AML-193 (cell line): ENCODE results near the gene SLC25A14.
"Not testable (repeated sequence)": the region's sequence is repeated elsewhere in the genome, so short reads cannot be mapped to it uniquely, and the experiment has no call there.

Source experiments
- DNase-seq, 2 experiments: peaks; one replicate each; lab custom pipeline; 2025; lab: John Stamatoyannopoulos, UW

Gene SLC25A14, protein sequence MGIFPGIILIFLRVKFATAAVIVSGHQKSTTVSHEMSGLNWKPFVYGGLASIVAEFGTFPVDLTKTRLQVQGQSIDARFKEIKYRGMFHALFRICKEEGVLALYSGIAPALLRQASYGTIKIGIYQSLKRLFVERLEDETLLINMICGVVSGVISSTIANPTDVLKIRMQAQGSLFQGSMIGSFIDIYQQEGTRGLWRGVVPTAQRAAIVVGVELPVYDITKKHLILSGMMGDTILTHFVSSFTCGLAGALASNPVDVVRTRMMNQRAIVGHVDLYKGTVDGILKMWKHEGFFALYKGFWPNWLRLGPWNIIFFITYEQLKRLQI

DNA sequence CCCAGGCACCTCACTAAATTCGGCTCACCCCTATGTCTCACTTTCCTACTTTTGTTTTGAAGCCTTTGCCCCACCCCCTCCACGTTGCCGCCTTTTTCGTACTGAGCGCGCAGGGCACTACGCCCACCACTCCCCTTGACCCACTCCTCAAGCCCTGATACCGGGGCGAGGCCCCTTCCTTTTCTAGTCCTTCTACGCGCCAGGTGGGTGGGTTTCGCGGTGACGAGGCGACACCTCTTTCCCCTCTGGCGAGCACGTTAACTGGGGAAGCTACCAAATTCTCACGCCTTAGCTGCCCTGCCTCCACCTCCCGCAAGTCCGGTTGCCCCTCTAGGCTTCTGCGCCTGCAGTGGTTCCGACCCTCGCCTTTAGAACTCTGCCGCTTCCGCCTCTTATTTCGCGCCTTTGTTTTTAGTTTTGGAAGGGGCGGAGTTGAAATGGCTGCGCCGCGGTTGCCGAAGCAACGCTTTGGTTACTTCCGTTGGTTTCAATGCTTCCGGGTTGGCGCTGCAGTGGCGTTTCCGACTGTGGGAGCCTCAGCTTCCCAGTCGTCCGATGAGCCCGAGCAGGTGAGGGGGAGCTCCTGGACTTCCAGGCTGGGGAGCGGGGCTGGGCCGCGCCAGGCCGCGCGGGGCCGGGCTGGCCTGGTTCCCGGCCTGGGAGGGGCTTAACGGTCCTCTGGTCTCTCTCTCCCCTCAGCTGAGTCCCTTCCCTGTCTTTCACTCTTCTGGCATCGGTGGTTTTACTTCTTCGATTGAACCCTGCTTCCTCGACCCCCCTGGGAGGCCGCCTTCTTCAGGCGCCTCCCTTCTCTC lies at the start of gene SLC25A14:
Gene SLC25A14 (plus strand): TSS at position 512 of the 815 bp plus-strand sequence. CDS start 360 bp downstream, outside the sequence.
- peak; percentile 43 to 54 for DNase-seq

DNA sequence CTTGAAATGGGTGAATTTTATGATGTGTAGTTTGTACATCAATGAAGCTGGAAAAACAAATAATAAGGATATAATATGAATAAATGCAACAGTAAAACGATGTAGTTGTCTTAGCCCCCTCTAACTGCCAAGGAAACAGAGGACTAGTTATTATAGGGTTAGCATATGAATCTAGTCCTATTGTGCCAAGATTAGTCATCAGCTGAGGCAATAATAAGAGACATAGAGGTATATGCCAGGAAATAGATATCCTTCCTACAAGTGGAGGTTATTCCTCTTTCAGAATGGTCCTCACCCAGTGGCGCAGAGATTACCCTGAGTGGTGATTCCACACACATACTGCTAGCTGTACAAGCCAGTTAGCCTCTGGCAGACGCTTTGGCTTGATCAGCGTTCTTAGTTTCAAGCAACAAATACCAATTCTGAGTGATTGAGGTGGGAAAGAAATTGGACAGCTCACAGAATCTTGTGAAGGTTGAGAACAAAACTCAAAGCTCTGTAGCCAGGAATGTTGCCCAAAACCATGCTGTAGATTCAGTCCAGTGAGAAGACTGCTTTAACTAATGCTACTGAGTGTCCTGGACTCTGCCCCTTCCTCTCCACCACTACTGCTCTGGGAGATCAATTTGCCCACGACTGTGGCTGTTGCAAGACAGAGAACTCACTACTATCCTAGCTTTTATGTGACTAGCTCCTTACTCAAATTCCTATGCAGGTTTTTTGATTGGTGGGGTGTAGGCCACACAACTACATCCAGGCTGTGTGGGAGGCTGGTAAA lies 44.0 kb upstream of the SLC25A14 start:
- DNase-seq, result no peak

- DNase-seq, result no peak
Measured at GRCh38 chrX:130296297-130296678, 43.4 kb upstream of the SLC25A14 start.

DNA sequence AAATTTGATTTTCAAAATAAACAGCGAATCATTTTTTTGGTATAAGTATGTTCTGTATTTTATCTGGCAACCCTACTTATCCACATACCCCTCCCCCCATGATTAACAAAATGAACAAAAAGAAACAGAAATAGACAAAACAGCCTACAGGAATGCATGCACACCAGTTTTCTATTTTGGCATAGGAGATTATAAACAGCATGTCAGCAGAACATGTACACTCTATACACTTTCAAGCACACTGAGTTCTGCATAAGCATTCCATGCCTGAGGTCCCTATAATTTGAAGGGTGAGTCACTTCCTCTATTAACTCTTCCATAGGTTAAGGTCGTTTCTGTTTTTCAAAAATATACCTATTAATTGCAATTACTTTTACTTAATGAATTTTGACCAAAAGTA lies 43.0 kb upstream of the SLC25A14 start:
- no peak for DNase-seq

GRCh38 chrX:130299279-130300009 lies 40.3 kb upstream of the SLC25A14 start:
- no peak for DNase-seq

- no peak for DNase-seq
Measured at GRCh38 chrX:130300010-130300282, 39.8 kb upstream of the SLC25A14 start.

DNA sequence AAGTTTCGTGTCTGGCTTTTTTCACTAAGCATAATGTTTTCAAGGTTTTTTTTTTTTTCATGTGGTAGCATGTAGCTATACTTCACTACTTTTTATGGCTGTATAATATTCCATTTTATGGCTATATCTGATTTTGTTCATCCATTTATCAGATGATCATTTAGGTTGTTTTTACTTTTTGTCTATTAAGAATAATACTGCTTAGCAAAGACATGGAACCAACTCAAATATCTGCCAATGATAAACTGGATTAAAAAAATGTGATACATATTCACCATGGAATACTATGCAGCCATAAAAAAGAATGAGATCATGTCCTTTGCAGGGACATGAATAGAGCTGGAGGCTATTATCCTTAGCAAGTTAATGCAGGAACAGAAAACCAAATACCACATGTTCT lies 38.3 kb upstream of the SLC25A14 start:
- DNase-seq, result no peak

GRCh38 chrX:130301977-130302376 lies 37.7 kb upstream of the SLC25A14 start:
- DNase-seq, result no peak

DNA sequence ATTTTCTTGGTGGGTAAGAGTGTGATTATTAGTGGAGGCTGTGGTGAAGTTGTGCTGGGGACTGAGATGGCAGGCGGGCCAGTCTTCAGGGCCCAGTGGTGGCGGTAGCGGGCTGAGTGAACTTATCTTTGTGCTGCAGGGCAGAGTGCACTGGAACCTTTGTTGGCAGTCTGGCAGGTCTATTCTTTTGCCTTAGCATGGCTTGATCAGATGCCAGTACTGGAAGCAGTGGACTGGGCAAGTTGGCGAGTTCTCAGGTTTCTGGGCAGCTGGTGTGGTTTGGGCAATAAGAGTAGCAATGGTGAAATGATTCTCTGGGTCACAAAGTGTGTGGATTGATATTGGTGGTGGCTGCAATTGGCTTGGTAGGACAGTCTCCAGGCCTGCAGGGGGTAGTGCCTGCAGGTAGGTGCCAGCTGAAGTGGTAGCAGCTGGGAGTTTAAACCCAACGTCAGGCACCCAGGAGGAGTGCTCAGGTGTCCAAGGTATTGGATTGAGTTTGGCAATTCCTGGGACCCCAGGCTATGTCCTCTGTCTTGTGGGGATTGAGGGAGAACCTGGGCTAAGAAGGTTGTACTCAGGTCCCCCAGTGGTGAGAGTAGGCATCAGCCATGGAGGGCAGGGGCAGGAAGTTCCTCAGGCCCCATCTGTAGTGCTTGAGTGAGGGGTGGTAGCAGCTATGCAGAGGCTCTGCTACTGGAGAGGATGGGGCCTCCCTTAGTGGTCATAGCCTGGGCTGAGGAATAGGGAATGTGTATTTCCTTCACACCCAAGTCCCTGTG lies 34.9 kb upstream of the SLC25A14 start:
- DNase-seq, result no peak

DNA sequence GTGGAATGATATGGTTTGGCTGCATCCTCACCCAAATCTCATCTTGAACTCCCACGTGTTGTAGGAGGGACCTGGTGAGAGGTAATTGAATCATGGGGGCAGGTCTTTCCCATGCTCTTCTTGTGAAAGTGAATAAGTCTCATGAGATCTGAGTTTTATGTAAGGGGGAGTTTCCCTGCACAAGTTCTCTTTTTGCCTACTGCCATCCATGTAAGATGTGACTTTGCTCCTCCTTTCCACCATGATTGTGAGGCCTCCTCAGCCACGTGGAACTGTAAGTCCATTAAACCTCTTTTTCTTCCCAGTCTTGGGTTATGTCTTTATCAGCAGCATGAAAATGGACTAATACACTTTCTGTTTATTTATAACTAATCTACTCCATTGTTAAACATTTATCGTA lies 19.8 kb upstream of the SLC25A14 start:
- DNase-seq, result not testable (repeated sequence)

DNA sequence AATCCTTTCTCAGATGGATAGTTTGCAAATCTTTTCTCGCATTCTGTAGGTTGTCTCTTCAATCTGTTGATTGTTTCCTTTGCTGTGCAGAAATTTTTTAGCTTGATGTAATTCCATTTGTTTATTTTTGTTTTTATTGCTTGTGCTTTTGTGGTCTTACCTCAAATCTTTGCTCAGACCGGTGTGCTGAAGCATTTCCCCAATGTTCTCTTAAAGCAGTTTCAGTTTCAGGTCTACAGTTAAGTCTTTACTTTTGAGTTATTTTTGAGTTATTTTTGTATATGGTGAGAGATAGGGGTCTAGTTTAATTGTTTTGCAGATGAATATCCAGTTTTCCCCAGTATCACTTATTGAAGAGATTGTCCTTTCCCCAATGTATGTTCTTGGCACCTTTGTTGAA lies 18.2 kb upstream of the SLC25A14 start:
- no peak for DNase-seq

- no peak for DNase-seq
Measured at GRCh38 chrX:130330146-130330545, 9.6 kb upstream of the SLC25A14 start.

DNA sequence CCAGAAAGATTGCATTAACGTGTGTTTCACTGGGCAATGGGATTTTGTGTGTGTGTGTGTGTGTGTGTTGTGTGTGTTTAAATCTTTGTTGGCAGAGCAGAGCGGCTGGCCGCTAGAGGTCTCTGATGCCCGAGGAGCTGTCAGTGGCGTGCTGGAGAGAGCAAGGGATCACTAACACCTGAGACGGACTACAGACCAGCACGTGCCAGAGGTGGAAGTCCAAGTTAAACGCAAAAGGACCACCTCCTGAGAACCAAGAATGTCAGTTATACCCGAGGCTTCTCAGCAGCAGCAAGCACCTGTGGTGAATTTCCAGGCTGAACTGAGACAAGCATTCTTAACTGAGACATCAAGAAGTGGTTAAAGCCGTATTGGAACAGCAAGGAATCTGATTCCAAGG lies 9.0 kb upstream of the SLC25A14 start:
- DNase-seq, result peak in 1 of 2 experiments; percentile 16

DNA sequence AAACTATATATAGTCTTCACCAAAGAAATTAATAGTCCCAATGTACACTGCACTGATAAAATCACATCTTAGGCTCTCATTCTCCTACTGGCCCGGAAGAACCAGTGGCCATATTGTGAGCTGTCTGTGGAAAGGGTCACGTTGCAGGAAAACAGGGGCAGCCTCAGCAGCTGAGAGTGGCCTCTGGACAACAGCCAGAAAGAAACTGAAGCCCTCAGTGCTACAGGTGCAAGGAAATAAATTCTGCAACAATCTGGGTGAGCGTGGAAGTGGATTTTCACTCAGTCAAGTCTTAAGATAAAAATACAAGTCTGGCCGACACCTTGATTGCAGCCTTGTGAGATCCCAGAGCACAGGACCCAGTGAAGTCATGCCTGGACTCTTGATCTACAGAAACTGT lies 3.2 kb upstream of the SLC25A14 start:
- DNase-seq, result no peak

GRCh38 chrX:130338869-130339268 lies 850 bp upstream of the SLC25A14 start:
- not testable (repeated sequence) for DNase-seq

DNA sequence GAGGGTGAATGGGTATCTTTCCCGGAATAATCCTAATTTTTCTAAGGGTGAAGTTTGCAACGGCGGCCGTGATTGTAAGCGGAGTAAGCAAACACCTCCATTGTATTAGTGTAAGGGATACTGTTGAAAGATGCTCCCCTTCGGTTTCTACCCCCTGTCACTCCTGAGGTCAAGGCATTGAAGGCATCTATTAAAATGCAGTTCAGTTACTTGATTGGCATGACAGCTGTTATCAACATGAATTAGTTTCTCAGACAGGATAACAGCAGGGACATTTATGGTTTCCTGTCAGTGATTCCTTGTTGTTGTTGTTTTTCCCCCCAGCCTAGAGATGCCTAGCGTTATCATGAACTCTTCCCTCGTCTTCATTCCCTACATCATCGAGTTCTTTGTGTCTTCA lies 552 bp downstream of the SLC25A14 start:
- DNase-seq, result no peak

GRCh38 chrX:130343411-130343810 lies 3.7 kb downstream of the SLC25A14 start:
- no peak for DNase-seq

DNA sequence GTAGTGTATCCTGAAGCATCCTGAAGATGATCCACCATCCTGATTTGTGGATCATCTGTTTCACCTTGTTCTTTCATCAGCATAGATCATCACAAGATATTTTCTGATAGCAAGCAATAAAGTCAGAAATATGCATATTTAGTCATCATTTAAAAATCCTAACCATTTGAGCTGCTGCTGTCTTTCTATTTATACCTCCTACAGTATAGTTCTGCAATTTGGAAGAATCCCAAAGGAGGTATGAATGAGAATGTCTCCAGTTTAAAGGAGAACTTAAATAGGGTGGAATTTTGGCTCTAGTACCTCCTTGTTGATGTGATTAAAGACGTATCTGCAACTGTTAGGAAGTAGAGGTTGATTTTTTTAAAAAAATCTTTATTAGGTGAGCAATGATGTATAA lies 7.6 kb downstream of the SLC25A14 start:
- DNase-seq, result no peak

GRCh38 chrX:130351567-130351966 lies 11.8 kb downstream of the SLC25A14 start:
- DNase-seq, result no peak

DNA sequence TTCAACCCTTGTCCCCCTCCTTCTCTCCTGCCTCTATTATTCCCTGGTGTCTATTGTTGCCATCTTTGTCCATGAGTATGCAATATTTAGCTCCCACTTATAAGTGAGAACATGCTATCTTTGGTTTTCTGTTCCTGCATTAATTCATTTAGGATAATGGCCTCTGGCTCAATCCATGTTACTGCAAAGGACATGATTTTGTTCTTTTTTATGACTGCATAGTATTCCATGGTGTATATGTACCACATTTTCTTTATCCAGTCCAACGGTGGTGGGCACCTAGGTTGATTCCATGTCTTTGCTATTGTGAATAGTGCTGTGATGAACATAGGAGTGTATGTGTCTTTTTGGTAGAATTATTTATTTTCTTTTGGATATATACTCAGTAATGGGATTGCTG lies 12.3 kb downstream of the SLC25A14 start:
- not testable (repeated sequence) for DNase-seq

- no peak for DNase-seq
Measured at GRCh38 chrX:130376077-130376476, 36.4 kb downstream of the SLC25A14 start.
